ENCODE data around the gene CCL3. TPM values are rescaled to one million over a fixed set of nuclear protein-coding genes. Genes with fewer than 3 reads are reported as not detected.

The CCL3 gene
- total and polyA plus RNA-seq, 2 of the 4 experiments (the other 2 are of a cell fraction), result not detected

- CTCF ChIA-PET, result no interaction called here
- Histone ChIP-seq H4K20me1 (ENCODE audit: insufficient read depth, low read length) (no peaks in the 10 kb centered on the region), H3K4me3 (ENCODE audit: insufficient read depth, low read depth, low read length) (no peak overlapping the region), H3K4ac (ENCODE audit: low read depth, low read length) (no peak overlapping the region), H2AK9ac (replicated peaks; ENCODE audit: low read depth, low read length, poor library complexity) (no peak overlapping the region), H2BK120ac (ENCODE audit: low read depth, low read length) (no peak overlapping the region), H3K79me1 (ENCODE audit: low read depth in 1 of 2, low read length in 2 of 2) (no peaks in the 10 kb centered on the region), H2BK5ac (ENCODE audit: low read depth, low read length, poor library complexity, severe bottlenecking) (no peak overlapping the region), H2BK15ac (ENCODE audit: low read depth, low read length) (no peak overlapping the region), H4K8ac (ENCODE audit: low read depth in 2 of 2, low read length in 2 of 2) (no peak overlapping the region), H3K9me3 (ENCODE audit: control insufficient read depth, insufficient read depth, low read length) (no peaks in the 10 kb centered on the region), H3K9ac (ENCODE audit: low read depth, low read length) (no peak overlapping the region), H4K5ac (ENCODE audit: low read depth, low read length) (no peak overlapping the region), H3K23ac (ENCODE audit: low read depth, low read length) (no peak overlapping the region), H3K56ac (ENCODE audit: extremely low read depth, insufficient read depth, low read length) (no peak overlapping the region), H4K91ac (ENCODE audit: insufficient read depth, low read depth, low read length) (no peak overlapping the region), H2AK5ac (ENCODE audit: low read depth, low read length) (no peak overlapping the region), H3K4me2 (ENCODE audit: low read depth, low read length) (no peak overlapping the region), H2BK20ac (ENCODE audit: low read depth, low read length) (no peak overlapping the region), H3K9me1 (ENCODE audit: insufficient read depth, low read length) (no peaks in the 10 kb centered on the region), H2AFZ (replicated peaks; ENCODE audit: low read length, poor library complexity) (no peak overlapping the region), H3K36me3 (ENCODE audit: control insufficient read depth, insufficient read depth, low read length) (no peaks in the 10 kb centered on the region), H3K4me1 (ENCODE audit: control insufficient read depth, insufficient read depth, low read length) (no peaks in the 10 kb centered on the region), H3K27me3 (ENCODE audit: control insufficient read depth, insufficient read depth, low read length) (no peaks in the 10 kb centered on the region), H3K27ac (ENCODE audit: insufficient read depth, low read length) (no peak overlapping the region), H3K18ac (ENCODE audit: low read depth, low read length) (no peak overlapping the region), H3K14ac (replicated peaks; ENCODE audit: low read depth, low read length) (no peak overlapping the region)
- 20% methylated on average over 1 of the region's 5 CpGs; no CpG with 5 or more reads in 1 of the 2 experiments for WGBS, 2 experiments (ENCODE audit: extremely low coverage in 2 of 2, insufficient read length in 1 of 2)
- no TSS peak for BruUV-seq (replicated peaks)
- ATAC-seq (ENCODE audit: low read depth) (no peak), DNase-seq (no peak)
- dilution Hi-C loops (cut with HindIII; ENCODE audit: low sequenced_read_pairs, unreplicated experiment), result no loop called here
- in situ Hi-C loops (cut with MboI; ENCODE audit: low sequenced_read_pairs), result no loop called here
- intact Hi-C loops (cut with micrococcal nuclease), result no loop called here
- TF ChIP-seq SMC3 (IDR thresholded peaks at IDR 0.05; ENCODE audit: low read depth, low read length), result no peak
- no peak for TF ChIP-seq ELK1 (IDR thresholded peaks at IDR 0.05; ENCODE audit: borderline replicate concordance, low read depth, low read length)
- TF ChIP-seq RAD21 (IDR thresholded peaks at IDR 0.05; ENCODE audit: low read length), result no peak
- TF ChIP-seq MAFK (IDR thresholded peaks at IDR 0.05; ENCODE audit: low read depth, low read length), result no peak
- TF ChIP-seq CHD1 (IDR thresholded peaks at IDR 0.05; ENCODE audit: low read depth, low read length), result no peak
- POLR2A ChIA-PET (ENCODE audit: unreplicated experiment), result no interaction called here
These were observed 16.0 kb upstream of the CCL3 start for GRCh38 chr17:36105781-36106492.
